Nephron (organoid): Measurements from ENCODE around the gene SV2A.
"Not testable (repeated sequence)": the region's sequence is repeated elsewhere in the genome, so short reads cannot be mapped to it uniquely, and the experiment has no call there.

Source experiments
- H3K27ac Mint-ChIP-seq, 3 experiments: 2 replicates each; pipeline ENCODE4 v1.8.0; 2020; ENCODE audit warnings: mixed read lengths in 3 of 3, mild to moderate bottlenecking in 2 of 3, moderate library complexity in 1 of 3
- H3K27me3 Mint-ChIP-seq: 2 replicates; pipeline ENCODE4 v1.8.0; 2021; ENCODE audit warnings: low read depth, mild to moderate bottlenecking, moderate library complexity, mixed read lengths
- H3K36me3 Mint-ChIP-seq: 2 replicates; pipeline ENCODE4 v1.8.0; 2020; ENCODE audit warnings: low read depth, mixed read lengths
- H3K4me1 Mint-ChIP-seq: 2 replicates; pipeline ENCODE4 v1.8.0; 2020; ENCODE audit warnings: mixed read lengths
- H3K4me3 Mint-ChIP-seq, 3 experiments: 2 replicates each; pipeline ENCODE4 v1.8.0; 2020; ENCODE audit warnings: mild to moderate bottlenecking in 3 of 3, mixed read lengths in 3 of 3, moderate library complexity in 2 of 3
- H3K9me3 Mint-ChIP-seq: 2 replicates; pipeline ENCODE4 v1.8.0; 2020; ENCODE audit warnings: mixed read lengths

The SV2A gene

DNA sequence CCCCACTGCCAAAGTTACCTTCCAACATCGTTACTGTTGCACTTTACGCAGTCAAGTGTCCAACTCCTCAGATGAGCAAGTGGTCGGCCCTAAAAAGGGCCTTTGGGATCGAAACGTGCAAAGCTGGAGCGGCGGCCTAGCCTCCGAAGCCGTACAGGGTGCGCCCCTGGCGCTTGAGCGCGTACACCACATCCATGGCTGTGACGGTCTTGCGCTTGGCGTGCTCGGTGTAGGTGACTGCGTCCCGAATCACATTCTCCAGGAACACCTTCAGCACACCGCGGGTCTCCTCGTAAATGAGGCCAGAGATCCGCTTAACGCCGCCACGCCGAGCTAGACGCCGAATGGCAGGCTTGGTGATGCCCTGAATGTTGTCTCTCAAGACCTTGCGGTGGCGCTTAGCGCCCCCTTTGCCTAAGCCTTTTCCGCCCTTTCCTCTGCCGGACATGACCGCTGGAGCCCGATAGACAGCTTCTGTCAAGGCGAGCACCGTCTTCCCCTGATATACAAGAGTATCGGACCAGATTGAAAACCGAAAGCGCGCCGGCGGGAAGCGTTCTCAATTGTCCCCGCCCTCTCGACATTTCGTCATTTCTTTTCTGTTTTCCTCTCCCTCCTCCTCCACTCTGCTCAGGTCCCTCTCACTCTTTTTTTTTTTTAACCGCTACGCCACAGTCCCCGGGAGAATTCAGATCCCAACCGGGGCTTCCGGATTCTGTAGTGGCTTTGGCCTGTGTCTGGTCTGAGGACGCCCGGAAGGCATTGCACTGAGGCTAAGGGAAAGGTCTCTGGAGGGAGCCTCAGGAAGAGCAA lies 56.8 kb downstream of the SV2A start:
- not testable (repeated sequence) for H3K27me3 Mint-ChIP-seq, H3K36me3 Mint-ChIP-seq, H3K9me3 Mint-ChIP-seq, H3K27ac Mint-ChIP-seq, H3K4me1 Mint-ChIP-seq, H3K4me3 Mint-ChIP-seq

DNA sequence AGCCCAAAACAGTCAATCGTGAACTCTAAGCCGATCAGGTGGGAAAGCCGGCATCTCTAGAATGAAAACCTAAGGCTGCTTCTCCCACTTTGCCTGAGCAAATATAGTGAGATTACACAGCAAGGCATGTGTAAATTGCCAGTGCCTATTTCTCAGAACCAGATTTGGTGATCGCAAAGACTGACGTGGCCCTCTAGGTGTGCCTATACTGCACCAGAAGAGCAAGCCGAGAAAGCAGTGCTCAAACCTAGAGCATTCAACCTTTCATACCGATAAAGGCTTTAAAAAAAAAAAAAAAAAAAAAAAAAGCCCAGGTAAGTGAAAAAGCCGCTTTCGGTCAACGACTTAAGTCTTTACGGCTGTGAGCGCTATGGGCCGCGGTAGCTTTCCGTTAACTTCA lies 57.4 kb downstream of the SV2A start:
- not testable (repeated sequence) for H3K27me3 Mint-ChIP-seq, H3K4me1 Mint-ChIP-seq, H3K36me3 Mint-ChIP-seq, H3K4me3 Mint-ChIP-seq, H3K9me3 Mint-ChIP-seq, H3K27ac Mint-ChIP-seq
